K562 (cell line): ENCODE results near the gene TPX2. TPM values are rescaled to one million over a fixed set of nuclear protein-coding genes. Genes with fewer than 3 reads are reported as not detected.

Experiments
- CREB5 ChIP-seq: fragments of 250-450 bp; sonication (Bioruptor Pico); IDR thresholded peaks from 2 replicates; pipeline ENCODE4 v1.5.0; 2020; ENCODE audit warnings: mild to moderate bottlenecking
- ELK3 ChIP-seq: fragments of 450-650 bp; formaldehyde crosslinking; IDR thresholded peaks from 2 replicates; pipeline ENCODE4 v1.4.0; 2020; ENCODE audit warnings: mild to moderate bottlenecking
- LARP7 ChIP-seq: fragments of 450-650 bp; IDR thresholded peaks from 2 replicates; pipeline ENCODE4 v1.6.1; 2016
- MLLT1 ChIP-seq, 2 experiments: fragments of 450-650 bp; IDR thresholded peaks; 2 replicates each; pipeline ENCODE4 v1.6.1; 2016
- NR0B1 ChIP-seq: fragments of 450-650 bp; IDR thresholded peaks from one replicate; pipeline ENCODE4 v1.6.1; 2018; ENCODE audit warnings: mild to moderate bottlenecking, moderate library complexity; ENCODE audit not compliant: partially characterized antibody
- NUFIP1 ChIP-seq: fragments of 450-650 bp; IDR thresholded peaks from 2 replicates; pipeline ENCODE4 v1.6.1; 2018; ENCODE audit not compliant: partially characterized antibody
- PTTG1 ChIP-seq: fragments of 450-650 bp; IDR thresholded peaks from 2 replicates; pipeline ENCODE4 v1.6.1; 2016; ENCODE audit warnings: low read depth, mild to moderate bottlenecking, missing genetic modification characterization, missing compliant biosample characterization
- RFX5 ChIP-seq: IDR thresholded peaks from 2 replicates; pipeline ENCODE4 v1.6.1; 2011; ENCODE audit warnings: low read depth, mild to moderate bottlenecking, improper control_type of control experiment, low read length
- SAFB2 ChIP-seq: fragments of 200-400 bp; formaldehyde crosslinking; IDR thresholded peaks from 2 replicates; pipeline ENCODE4 v1.6.1; 2018; ENCODE audit warnings: borderline replicate concordance, low read length, low read depth, moderate library complexity; ENCODE audit not compliant: severe bottlenecking
- SIN3A ChIP-seq, 2 experiments: fragments of 150-350 bp in 1 of 2; IDR thresholded peaks; 2 replicates each; pipeline ENCODE4 v1.6.1; 2011 to 2016; ENCODE audit warnings: borderline replicate concordance in 2 of 2, low read depth in 2 of 2, low read length in 2 of 2, mild to moderate bottlenecking in 2 of 2, moderate library complexity in 2 of 2; ENCODE audit not compliant: control insufficient read depth in 1 of 2
- TAL1 ChIP-seq: fragments of 450-650 bp; IDR thresholded peaks from 2 replicates; pipeline ENCODE4 v1.6.1; 2016; ENCODE audit warnings: mild to moderate bottlenecking
- TRIM24 ChIP-seq, 2 experiments: fragments of 450-650 bp; IDR thresholded peaks; 2 replicates each; pipeline ENCODE4 v1.6.1; 2016
- USF2 ChIP-seq: sonication (generic); formaldehyde crosslinking; IDR thresholded peaks from 2 replicates; pipeline ENCODE4 v1.5.0; 2020; ENCODE audit warnings: missing genetic modification reagents
- ZNF217 ChIP-seq: sonication (generic); formaldehyde crosslinking; IDR thresholded peaks from 2 replicates; pipeline ENCODE4 v1.8.0; 2022; ENCODE audit warnings: mild to moderate bottlenecking, missing genetic modification reagents
- ZNF57 ChIP-seq: fragments of 450-650 bp; formaldehyde crosslinking; IDR thresholded peaks from 2 replicates; pipeline ENCODE4 v1.4.0; 2020; ENCODE audit warnings: mild to moderate bottlenecking, moderate library complexity
- ZNF584 ChIP-seq: fragments of 200-800 bp; sonication (Bioruptor generic); IDR thresholded peaks from 2 replicates; pipeline ENCODE4 v1.6.1; 2016; ENCODE audit warnings: low read depth, mild to moderate bottlenecking, missing genetic modification characterization, missing compliant biosample characterization
- ZNF79 ChIP-seq: fragments of 250-450 bp; sonication (Bioruptor Pico); IDR thresholded peaks from 2 replicates; pipeline ENCODE4 v1.4.0; 2020; ENCODE audit warnings: low read depth, mild to moderate bottlenecking, moderate library complexity
- ZSCAN29 ChIP-seq: fragments of 450-650 bp; IDR thresholded peaks from 2 replicates; pipeline ENCODE4 v1.6.1; 2017
- polyA plus RNA-seq, 8 experiments: library from polyadenylated mRNA; depleted of rRNA in 4 of 8; stranded (reverse) in 5 of 8; unstranded in 3 of 8; fragments of >200 nt; fragmentation: Nextera tagmentation in 2 of 8; fragmentation: Illumina TruSeq in 1 of 8; extraction: Ambion mirVana in 2 of 8; extraction: Trizol in 1 of 8; gene quantifications; 2 replicates each; pipeline versions ENCODE4 v1.2.1 to v1.2.3, GENCODE V29; 2011 to 2014; ENCODE audit warnings: inconsistent platforms in 1 of 8, missing spikeins in 1 of 8
- total RNA-seq, 7 experiments: library from RNA; depleted of rRNA in 6 of 7; stranded (reverse); fragments of >200 nt in 6 of 7; fragmentation: Illumina TruSeq in 2 of 7; extraction: Trizol in 2 of 7; gene quantifications; 2 replicates each; pipeline versions ENCODE4 v1.2.1 to v1.2.3, GENCODE V29; 2011 to 2021; ENCODE audit warnings: low replicate concordance in 1 of 7
- TF ChIP-seq, protein P1 (sequence below): sonication (generic); formaldehyde crosslinking; IDR thresholded peaks from 2 replicates; pipeline ENCODE4 v1.8.0; 2022; ENCODE audit warnings: missing genetic modification reagents, mild to moderate bottlenecking, borderline replicate concordance

Gene TPX2
- total and polyA plus RNA-seq, 9 of the 15 experiments (the other 6 are each of a cell fraction or from before 2014, with no cell fraction given) = 48.0 to 241 (median 133) TPM

DNA sequence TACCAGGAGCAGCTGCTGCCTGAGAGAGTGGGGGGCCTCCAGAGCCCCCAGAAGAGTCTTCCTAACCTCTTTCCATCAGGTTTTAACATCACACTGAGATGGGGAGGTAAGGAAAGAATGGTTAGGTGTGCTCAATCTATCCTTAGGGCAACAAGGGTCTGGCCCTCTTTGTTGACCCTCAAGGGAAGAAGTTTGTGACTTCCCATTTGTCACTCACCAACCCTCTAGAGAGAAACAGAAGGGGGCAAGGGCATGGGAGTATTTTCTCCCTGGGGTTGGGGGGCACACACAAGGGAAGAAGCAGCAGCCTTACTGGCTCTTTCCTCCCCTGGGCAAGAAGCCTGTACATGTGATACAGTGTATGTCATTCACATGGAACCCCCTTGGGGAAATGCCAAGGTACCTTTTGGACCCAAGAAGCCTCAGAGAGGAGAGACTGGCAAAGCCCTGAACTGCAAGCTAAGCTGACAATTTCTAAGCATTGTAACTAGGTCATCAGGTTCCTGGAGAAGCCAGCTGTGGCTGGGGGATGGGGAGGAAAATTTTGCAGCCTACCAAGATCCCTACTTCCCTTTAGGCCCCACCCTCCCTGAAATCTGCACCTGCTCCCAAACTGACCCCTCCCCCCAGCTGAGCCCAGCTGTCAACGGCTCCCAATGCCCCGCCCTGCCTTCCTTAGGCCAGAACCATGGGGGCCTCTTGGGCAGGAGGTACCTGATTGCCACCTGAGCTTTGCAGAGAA lies 30.9 kb upstream of the TPX2 start (continued):
- TF ChIP-seq ZNF584 (CRISPR knock-in tag) (no peak), MLLT1 (IDR thresholded peaks at IDR 0.05) (no peak), NR0B1 (no peak), RFX5 (no peak), SAFB2 (no peak), ZNF57 (no peak), ELK3 (CRISPR knock-in tag) (no peak), ZNF79 (CRISPR knock-in tag) (no peak), SIN3A (IDR thresholded peaks at IDR 0.05; ENCODE audit: borderline replicate concordance in 2 of 2, control insufficient read depth in 1 of 2, low read depth in 2 of 2, low read length in 2 of 2) (peak; percentile 76 to 81; a peak in 1 of 4 replicates), LARP7 (no peak), ZSCAN29 (no peak), TRIM24 (IDR thresholded peaks at IDR 0.05) (0 out of 4 replicates have a peak, but pooled peaks of 1 of the 2 experiments have one; percentile 32), ZNF217 (CRISPR knock-in tag) (no peak), USF2 (CRISPR knock-in tag) (no peak), PTTG1 (tag) (no peak), CREB5 (no peak), NUFIP1 (no peak), TAL1 (peak; percentile 11; the same call in 1 of the 2 replicates)
- TF ChIP-seq, protein P1, sequence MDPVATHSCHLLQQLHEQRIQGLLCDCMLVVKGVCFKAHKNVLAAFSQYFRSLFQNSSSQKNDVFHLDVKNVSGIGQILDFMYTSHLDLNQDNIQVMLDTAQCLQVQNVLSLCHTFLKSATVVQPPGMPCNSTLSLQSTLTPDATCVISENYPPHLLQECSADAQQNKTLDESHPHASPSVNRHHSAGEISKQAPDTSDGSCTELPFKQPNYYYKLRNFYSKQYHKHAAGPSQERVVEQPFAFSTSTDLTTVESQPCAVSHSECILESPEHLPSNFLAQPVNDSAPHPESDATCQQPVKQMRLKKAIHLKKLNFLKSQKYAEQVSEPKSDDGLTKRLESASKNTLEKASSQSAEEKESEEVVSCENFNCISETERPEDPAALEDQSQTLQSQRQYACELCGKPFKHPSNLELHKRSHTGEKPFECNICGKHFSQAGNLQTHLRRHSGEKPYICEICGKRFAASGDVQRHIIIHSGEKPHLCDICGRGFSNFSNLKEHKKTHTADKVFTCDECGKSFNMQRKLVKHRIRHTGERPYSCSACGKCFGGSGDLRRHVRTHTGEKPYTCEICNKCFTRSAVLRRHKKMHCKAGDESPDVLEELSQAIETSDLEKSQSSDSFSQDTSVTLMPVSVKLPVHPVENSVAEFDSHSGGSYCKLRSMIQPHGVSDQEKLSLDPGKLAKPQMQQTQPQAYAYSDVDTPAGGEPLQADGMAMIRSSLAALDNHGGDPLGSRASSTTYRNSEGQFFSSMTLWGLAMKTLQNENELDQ (CRISPR knock-in tag) = no peak
